Loucy (cell line): ENCODE measurements around the gene DTNB.

ENCODE experiments used
- H2AFZ ChIP-seq: fragments of 200-600 bp; sonication (generic); 2 replicates; pipeline ENCODE4 v1.6.0; 2016; ENCODE audit warnings: antibody characterized with exemption, mild to moderate bottlenecking, low read length, moderate library complexity
- H3F3A ChIP-seq: fragments of 200-600 bp; 2 replicates; pipeline ENCODE4 v1.6.0; 2016; ENCODE audit warnings: antibody characterized with exemption, low read depth, mild to moderate bottlenecking
- H3K27me3 ChIP-seq: fragments of 200-600 bp; sonication (generic); 2 replicates; pipeline ENCODE4 v1.6.1; 2014; ENCODE audit warnings: low read length, mild to moderate bottlenecking; ENCODE audit not compliant: insufficient read depth, poor library complexity, severe bottlenecking
- H3K36me3 ChIP-seq: fragments of 200-600 bp; sonication (generic); 2 replicates; pipeline ENCODE4 v1.6.1; 2016; ENCODE audit warnings: low read length; ENCODE audit not compliant: insufficient read depth
- H3K4me1 ChIP-seq: fragments of 200-600 bp; sonication (generic); 2 replicates; pipeline ENCODE4 v1.5.1; 2014; ENCODE audit warnings: low read length, mild to moderate bottlenecking; ENCODE audit not compliant: insufficient read depth, poor library complexity, severe bottlenecking
- H3K4me2 ChIP-seq: fragments of 200-600 bp; sonication (generic); 2 replicates; pipeline ENCODE4 v1.6.0; 2014; ENCODE audit warnings: antibody characterized with exemption, low read length, low read depth, mild to moderate bottlenecking; ENCODE audit not compliant: poor library complexity, severe bottlenecking
- H3K4me3 ChIP-seq: fragments of 200-600 bp; sonication (generic); 2 replicates; pipeline ENCODE4 v1.5.1; 2014; ENCODE audit warnings: low read length, mild to moderate bottlenecking, mixed read lengths; ENCODE audit not compliant: poor library complexity, severe bottlenecking
- H3K79me2 ChIP-seq: fragments of 200-600 bp; sonication (generic); 2 replicates; pipeline ENCODE4 v1.6.1; 2014; ENCODE audit warnings: low read length; ENCODE audit not compliant: insufficient read depth
- H3K9ac ChIP-seq: fragments of 200-600 bp; sonication (generic); 2 replicates; pipeline ENCODE4 v1.6.0; 2014; ENCODE audit warnings: mild to moderate bottlenecking, low read depth, low read length, moderate library complexity; ENCODE audit not compliant: poor library complexity, severe bottlenecking
- H3K9me2 ChIP-seq: fragments of 200-600 bp; sonication (generic); replicated peaks from 2 replicates; pipeline ENCODE4 v1.6.1; 2016; ENCODE audit warnings: low read depth, low read length, mixed read lengths
- H3K9me3 ChIP-seq: fragments of 200-600 bp; sonication (generic); 2 replicates; pipeline ENCODE4 v1.6.1; 2014; ENCODE audit warnings: mild to moderate bottlenecking, antibody characterized with exemption, low read length, low read depth; ENCODE audit not compliant: insufficient read depth
- H4K20me1 ChIP-seq: fragments of 200-600 bp; sonication (generic); 2 replicates; pipeline ENCODE4 v1.6.0; 2014; ENCODE audit warnings: antibody characterized with exemption, low read length, mild to moderate bottlenecking; ENCODE audit not compliant: insufficient read depth, poor library complexity, severe bottlenecking
- CTCF ChIP-seq: fragments of 200-600 bp; sonication (generic); conservative IDR thresholded peaks from 2 replicates; pipeline ENCODE4 v1.5.1; 2014; ENCODE audit warnings: mild to moderate bottlenecking, antibody characterized with exemption, low read length
- EZH2phosphoT487 ChIP-seq: fragments of 200-600 bp; IDR thresholded peaks from 2 replicates; pipeline ENCODE4 v1.6.1; 2018; ENCODE audit warnings: antibody characterized with exemption, mild to moderate bottlenecking, moderate library complexity, borderline replicate concordance

The DTNB gene

GRCh38 chr2:25388491-25388890, 284.9 kb downstream of the DTNB start:
- H4K20me1 ChIP-seq, result no peaks in the 10 kb centered on the region
- no peaks in the 10 kb centered on the region for H3K79me2 ChIP-seq
- H3K36me3 ChIP-seq, result no peaks in the 10 kb centered on the region; the same call in 1 of the 2 replicates
- TF ChIP-seq CTCF, result no peak
- no peak for TF ChIP-seq EZH2phosphoT487
- no peaks in the 10 kb centered on the region for H3K4me1 ChIP-seq
- no peaks in the 10 kb centered on the region for H3K9me2 ChIP-seq
- H3K4me3 ChIP-seq, result no peak overlapping the region
- no peaks in the 10 kb centered on the region for H3K27me3 ChIP-seq
- no peak overlapping the region for H3K9ac ChIP-seq
- H2AFZ ChIP-seq, result no peak overlapping the region
- H3K9me3 ChIP-seq, result no peaks in the 10 kb centered on the region
- H3K4me2 ChIP-seq, result no peak overlapping the region
- no peaks in the 10 kb centered on the region for H3F3A ChIP-seq

- H3K27me3 ChIP-seq, result no peaks in the 10 kb centered on the region
- no peak overlapping the region for H3K4me2 ChIP-seq
- no peaks in the 10 kb centered on the region for H3K79me2 ChIP-seq
- no peak overlapping the region for H3K9ac ChIP-seq
- TF ChIP-seq CTCF, result no peak
- TF ChIP-seq EZH2phosphoT487, result no peak
- H3K4me1 ChIP-seq, result no peaks in the 10 kb centered on the region
- no peaks in the 10 kb centered on the region; the same call in 1 of the 2 replicates for H3K36me3 ChIP-seq
- no peak overlapping the region for H3K4me3 ChIP-seq
- no peaks in the 10 kb centered on the region for H3K9me2 ChIP-seq
- no peaks in the 10 kb centered on the region for H3K9me3 ChIP-seq
- H3F3A ChIP-seq, result no peaks in the 10 kb centered on the region
- H4K20me1 ChIP-seq, result no peaks in the 10 kb centered on the region
- no peak overlapping the region for H2AFZ ChIP-seq
Measured at GRCh38 chr2:25387876-25388449, 285.4 kb downstream of the DTNB start.

- Histone ChIP-seq H4K20me1 (no peaks in the 10 kb centered on the region), H3K9ac (no peak overlapping the region), H3K4me1 (no peaks in the 10 kb centered on the region), H3K4me2 (no peak overlapping the region), H3K9me2 (no peaks in the 10 kb centered on the region), H3F3A (no peaks in the 10 kb centered on the region), H3K4me3 (no peak overlapping the region), H3K9me3 (no peaks in the 10 kb centered on the region), H3K36me3 (no peaks in the 10 kb centered on the region; the same call in 1 of the 2 replicates), H3K79me2 (no peaks in the 10 kb centered on the region), H2AFZ (no peak overlapping the region), H3K27me3 (no peaks in the 10 kb centered on the region)
- TF ChIP-seq EZH2phosphoT487 (no peak), CTCF (no peak)
Measured at GRCh38 chr2:25386971-25387875, 286.2 kb downstream of the DTNB start.
